GM12878 (cell line): ENCODE results near the gene CSF3R. TPM values are rescaled to one million over a fixed set of nuclear protein-coding genes. Genes with fewer than 3 reads are reported as not detected.

Experiments
- ATAC-seq: fragments of 200-7000 bp; cut with Tn5 transposase; 3 replicates; pipeline ENCODE4 v1.9.1; 2020; ENCODE audit warnings: mild to moderate bottlenecking, moderate library complexity
- BruUV-seq: library from RNA; stranded (reverse); fragments of 400-500 nt; replicated peaks from 2 replicates; lab custom pipeline; 2021; lab: Mats Ljungman, UMichigan
- CTCF ChIA-PET: fragments of 300-600 bp; sonication (Branson Sonifier 250); formaldehyde crosslinking; extraction: SDS; loops from one replicate; lab custom pipeline; 2021; ENCODE audit warnings: inconsistent platforms; lab: Yijun Ruan, JAX
- POLR2A ChIA-PET: fragments of 350-600 bp; formaldehyde crosslinking; extraction: SDS; loops from one replicate; lab custom pipeline; 2021; ENCODE audit warnings: inconsistent platforms; lab: Charles Lee
- RAD21 ChIA-PET: fragments of 300-600 bp; sonication (Branson Sonifier 250); formaldehyde crosslinking; loops from one replicate; lab custom pipeline; 2023; ENCODE audit warnings: antibody characterized with exemption; ENCODE audit not compliant: unreplicated experiment; lab: Charles Lee
- SMC1A ChIA-PET: fragments of 300-600 bp; sonication (Branson Sonifier 250); formaldehyde crosslinking; loops from one replicate; lab custom pipeline; 2023; ENCODE audit not compliant: unreplicated experiment, uncharacterized antibody; lab: Charles Lee
- DNase-seq: peaks from one replicate; pipeline ENCODE4 v3.0.0-alpha.2; 2011; ENCODE audit warnings: low read depth, low spot score
- FAIRE-seq: peaks from 3 replicates; lab custom pipeline; 2011; peaks lifted over from hg19 to GRCh38; lab: Jason Lieb, UNC
- H2AFZ ChIP-seq: 2 replicates; pipeline ENCODE4 v1.6.0; 2011; ENCODE audit warnings: low read depth, low read length, control low read depth; ENCODE audit not compliant: control insufficient read depth
- H3K27ac ChIP-seq: 2 replicates; pipeline ENCODE4 v1.5.1; 2011; ENCODE audit warnings: control low read depth; ENCODE audit not compliant: control insufficient read depth, insufficient read depth
- H3K27me3 ChIP-seq, 2 experiments: replicated peaks in 1 of 2; 2 replicates each; pipeline versions ENCODE4 v1.6.0 to v1.6.1; 2011; ENCODE audit warnings: low read length in 1 of 2; ENCODE audit not compliant: control insufficient read depth in 2 of 2, insufficient read depth in 2 of 2
- H3K36me3 ChIP-seq, 2 experiments: 2 replicates each; pipeline ENCODE4 v1.5.1; 2011; ENCODE audit warnings: low read length in 1 of 2; ENCODE audit not compliant: control insufficient read depth in 2 of 2, insufficient read depth in 2 of 2
- H3K4me1 ChIP-seq: 2 replicates; pipeline ENCODE4 v1.6.1; 2011; ENCODE audit warnings: mild to moderate bottlenecking, low read length, moderate library complexity, mixed read lengths; ENCODE audit not compliant: control insufficient read depth, insufficient read depth
- H3K4me2 ChIP-seq: 2 replicates; pipeline ENCODE4 v1.6.0; 2011; ENCODE audit warnings: control low read depth; ENCODE audit not compliant: control insufficient read depth, insufficient read depth
- H3K4me3 ChIP-seq: fragments of 200-600 bp; sonication (generic); 2 replicates; pipeline ENCODE4 v1.5.1; 2016
- H3K79me2 ChIP-seq: 2 replicates; pipeline ENCODE4 v1.6.0; 2011; ENCODE audit warnings: low read length; ENCODE audit not compliant: control insufficient read depth, insufficient read depth
- H3K9ac ChIP-seq: 2 replicates; pipeline ENCODE4 v1.8.0; 2011; ENCODE audit warnings: low read length, control low read depth, mixed read lengths; ENCODE audit not compliant: control insufficient read depth, insufficient read depth
- H3K9me3 ChIP-seq: replicated peaks from 3 replicates; pipeline ENCODE4 v1.5.1; 2011; ENCODE audit warnings: mild to moderate bottlenecking, low read length; ENCODE audit not compliant: control insufficient read depth, insufficient read depth
- H4K20me1 ChIP-seq: 2 replicates; pipeline ENCODE4 v1.6.0; 2011; ENCODE audit not compliant: control insufficient read depth, insufficient read depth
- TBL1XR1 ChIP-seq: IDR thresholded peaks from 2 replicates; pipeline ENCODE4 v1.6.1; 2012; ENCODE audit warnings: low read depth, low read length, improper control_type of control experiment
- WGBS: methylation state at CpG from one replicate; pipeline ENCODE4 v1.1.6; 2016; ENCODE audit warnings: low lambda C conversion rate; ENCODE audit not compliant: insufficient replicate concordance, insufficient coverage; ENCODE audit errors: missing lambda C conversion rate; 5-methylcytosine and 5-hydroxymethylcytosine counted together
- in situ Hi-C: fragments of 300-500 bp; cut with MboI; formaldehyde crosslinking; loops from 9 replicates; pipeline ENCODE4 v1.14.3; 2018; ENCODE audit warnings: mixed read lengths
- intact Hi-C: fragments of 100-400 bp; cut with micrococcal nuclease; formaldehyde crosslinking; loops from one replicate; pipeline ENCODE4 v1.14.2; 2022; ENCODE audit not compliant: unreplicated experiment
- polyA plus RNA-seq, 11 experiments: library from polyadenylated mRNA; depleted of rRNA in 4 of 11; unstranded in 6 of 11; stranded (reverse) in 5 of 11; fragments of >200 nt; fragmentation: Nextera tagmentation in 4 of 11; fragmentation: Illumina TruSeq in 1 of 11; extraction: Ambion mirVana in 4 of 11; extraction: Trizol in 1 of 11; gene quantifications; 1 replicate in 1 of 11; 2 replicates in 10 of 11; pipeline versions ENCODE4 v1.2.1 to v1.2.3, GENCODE V29; 2011 to 2016; ENCODE audit warnings: inconsistent platforms in 2 of 11, missing spikeins in 2 of 11, low read depth in 1 of 11
- total RNA-seq, 4 experiments: library from RNA; depleted of rRNA in 3 of 4; stranded (reverse); fragments of >200 nt in 3 of 4; fragmentation: Illumina TruSeq in 1 of 4; extraction: Trizol in 1 of 4; gene quantifications; 2 replicates each; pipeline versions ENCODE4 v1.2.1 to v1.2.3, GENCODE V29; 2013 to 2021
- TF ChIP-seq, protein P1 (sequence below): fragments of 450-650 bp; IDR thresholded peaks from 2 replicates; pipeline ENCODE4 v1.6.1; 2016; ENCODE audit warnings: mild to moderate bottlenecking

The CSF3R gene
- total and polyA plus RNA-seq, 10 of the 15 experiments (the other 5 are each of a cell fraction or from before 2014, with no cell fraction given) = 0.13 TPM; not detected in 9

DNA sequence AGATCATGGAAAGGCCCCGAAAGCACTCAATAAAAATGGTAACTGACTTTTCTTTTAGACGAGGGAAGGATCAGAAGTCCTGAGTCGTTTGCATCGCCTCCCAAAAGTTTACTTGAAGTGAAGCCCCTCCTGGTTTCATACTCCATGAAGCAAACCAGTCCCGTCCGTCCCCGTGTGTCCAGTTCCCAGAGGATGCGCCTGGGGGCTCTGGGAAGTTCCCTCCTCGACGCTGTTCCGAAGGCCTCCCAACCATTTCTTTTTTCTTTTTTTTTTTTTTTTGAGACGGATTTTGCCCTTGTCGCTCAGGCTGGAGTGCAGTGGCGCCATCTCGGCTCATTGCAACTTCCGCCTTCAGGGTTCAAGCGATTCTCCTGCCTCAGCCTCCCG, 31.8 kb downstream of the CSF3R start:
- Histone ChIP-seq H3K4me2 (peak overlapping the region; percentile 70), H3K27me3 (no peaks in the 10 kb centered on the region), H3K36me3 (peaks cover 6 to 9% of the 10 kb centered on the region in 2 experiments), H3K79me2 (no peaks in the 10 kb centered on the region; the same call in 1 of the 2 replicates), H2AFZ (peak overlapping the region; percentile 100), H3K9me3 (no peaks in the 10 kb centered on the region), H4K20me1 (no peaks in the 10 kb centered on the region), H3K9ac (peak overlapping the region; percentile 80), H3K4me1 (no peaks in the 10 kb centered on the region), H3K27ac (peak overlapping the region; percentile 62), H3K4me3 (peak overlapping the region; percentile 94)
- FAIRE-seq (no peak), ATAC-seq (no peak), DNase-seq (no peak)
- intact Hi-C loops = no loop called here
- in situ Hi-C loops = no loop called here
- 2% methylated on average over 8 of the region's 18 CpGs for WGBS
- ChIA-PET SMC1A (interaction anchor here (0.6 to 1.2 kb wide), 2 partner anchors 17 to 20 kb away, joined by 3 to 5 read pairs; no protein-coding TSS in a partner anchor), CTCF (interaction anchor here (0.6 to 3.0 kb wide), 7 partner anchors 13 to 301 kb away, joined by 3 to 9 read pairs (median 4); partner anchors contain the start of genes MRPS15 and TRAPPC3), RAD21 (interaction anchor here (0.6 to 2.1 kb wide), 5 partner anchors 108 to 302 kb away, joined by 3 to 6 read pairs (median 5); partner anchors contain the start of genes THRAP3 and TRAPPC3), POLR2A (interaction anchor here (0.6 to 2.3 kb wide), 11 partner anchors 11 to 1466 kb away, joined by 3 to 11 read pairs (median 4); partner anchors contain the start of genes LSM10, MEAF6, MRPS15 and TMEM35B)
- TSS peak; percentile 96 for BruUV-seq
- TF ChIP-seq, protein P1, sequence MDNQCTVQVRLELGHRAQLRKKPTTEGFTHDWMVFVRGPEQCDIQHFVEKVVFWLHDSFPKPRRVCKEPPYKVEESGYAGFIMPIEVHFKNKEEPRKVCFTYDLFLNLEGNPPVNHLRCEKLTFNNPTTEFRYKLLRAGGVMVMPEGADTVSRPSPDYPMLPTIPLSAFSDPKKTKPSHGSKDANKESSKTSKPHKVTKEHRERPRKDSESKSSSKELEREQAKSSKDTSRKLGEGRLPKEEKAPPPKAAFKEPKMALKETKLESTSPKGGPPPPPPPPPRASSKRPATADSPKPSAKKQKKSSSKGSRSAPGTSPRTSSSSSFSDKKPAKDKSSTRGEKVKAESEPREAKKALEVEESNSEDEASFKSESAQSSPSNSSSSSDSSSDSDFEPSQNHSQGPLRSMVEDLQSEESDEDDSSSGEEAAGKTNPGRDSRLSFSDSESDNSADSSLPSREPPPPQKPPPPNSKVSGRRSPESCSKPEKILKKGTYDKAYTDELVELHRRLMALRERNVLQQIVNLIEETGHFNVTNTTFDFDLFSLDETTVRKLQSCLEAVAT = peak; percentile 58; the same call in 1 of the 2 replicates
- no peak for TF ChIP-seq TBL1XR1
